GM19099 (cell line): ENCODE measurements around the gene GARIN1A.

Experiments used
- POLR2A ChIP-seq: IDR thresholded peaks from 3 replicates; pipeline ENCODE4 v1.6.1; 2011; ENCODE audit warnings: low read depth; ENCODE audit not compliant: insufficient read length; ENCODE audit errors: extremely low read depth

The GARIN1A gene

DNA sequence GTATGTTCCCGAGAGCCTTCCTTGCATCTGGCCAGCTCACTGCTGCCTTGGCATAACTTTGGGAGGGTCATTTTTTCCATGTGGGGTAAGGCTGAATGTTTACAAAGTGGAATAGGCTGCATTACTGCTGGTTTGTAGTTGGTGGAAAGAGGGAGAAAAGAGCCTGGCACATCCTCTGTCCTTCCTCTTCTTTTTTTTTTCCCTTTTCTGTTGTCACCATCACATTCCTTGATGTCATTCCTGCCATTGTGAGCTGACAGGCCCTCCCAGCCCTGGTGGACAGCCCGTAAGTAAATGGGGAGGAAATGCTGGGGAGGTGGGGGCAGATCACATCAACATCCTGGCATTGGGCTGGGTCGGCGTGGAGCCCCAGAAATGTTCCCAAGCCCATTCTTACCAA is at the start of gene GARIN1A:
TSS of gene GARIN1A (plus strand) at position 301 of the 400 bp plus-strand sequence. CDS start 106 bp downstream, outside the sequence.
- no peak for TF ChIP-seq POLR2A

DNA sequence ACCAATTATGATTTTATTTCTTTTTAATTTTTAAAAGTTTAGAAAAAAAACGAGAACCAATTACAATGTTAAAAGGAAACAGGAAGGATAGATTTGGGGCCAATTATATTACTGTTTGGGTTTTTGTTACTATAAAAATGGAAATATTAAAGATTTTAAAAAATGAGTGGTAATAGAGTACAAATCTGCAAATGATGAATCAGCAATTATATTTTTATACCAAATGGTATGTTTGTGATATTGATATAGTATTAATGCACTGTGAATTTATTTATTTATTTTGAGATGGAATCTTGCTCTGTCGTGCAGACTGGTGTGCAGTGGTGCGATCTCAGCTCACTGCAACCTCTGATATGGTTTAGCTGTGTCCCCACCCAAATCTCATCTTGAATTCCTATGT is 11.5 kb upstream of the GARIN1A start:
- TF ChIP-seq POLR2A: no peak

DNA sequence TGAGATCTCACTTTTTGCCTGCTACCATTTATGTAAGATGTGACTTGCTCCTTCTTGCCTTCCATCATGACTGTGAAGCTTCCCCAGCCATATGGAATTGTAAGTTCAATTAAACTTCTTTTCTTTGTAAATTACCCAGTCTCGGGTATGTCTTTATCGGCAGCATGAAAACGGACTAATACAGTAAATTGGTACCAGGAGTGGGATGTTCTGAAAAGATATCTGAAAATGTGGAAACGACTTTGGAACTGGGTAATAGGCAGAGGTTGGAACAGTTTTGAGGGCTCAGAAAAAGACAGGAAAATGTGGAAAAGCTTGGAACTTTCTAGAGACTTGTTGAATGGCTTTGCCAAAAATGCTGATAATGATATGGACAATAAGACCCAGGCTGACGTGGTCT is 10.6 kb upstream of the GARIN1A start:
- no peak for TF ChIP-seq POLR2A

DNA sequence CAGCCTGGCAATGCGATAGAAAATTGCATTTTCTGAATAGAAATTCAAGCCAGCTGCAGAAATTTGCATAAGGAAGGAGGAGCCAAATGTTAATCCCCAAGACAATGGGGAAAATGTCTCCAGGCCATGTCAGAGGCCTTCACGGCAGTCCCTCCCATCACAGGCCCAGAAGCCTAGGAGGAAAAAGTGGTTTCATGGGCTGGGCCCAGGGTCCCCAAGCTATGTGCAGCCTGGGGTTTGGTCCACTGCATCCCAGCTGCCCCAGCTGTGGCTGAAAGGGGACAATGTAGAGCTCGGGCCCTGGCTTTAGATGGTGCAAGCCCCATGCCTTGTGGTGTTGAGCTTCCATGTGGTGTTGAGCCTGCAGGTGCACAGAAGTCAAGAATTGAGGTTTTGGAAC is 10.0 kb upstream of the GARIN1A start:
- TF ChIP-seq POLR2A: no peak

DNA sequence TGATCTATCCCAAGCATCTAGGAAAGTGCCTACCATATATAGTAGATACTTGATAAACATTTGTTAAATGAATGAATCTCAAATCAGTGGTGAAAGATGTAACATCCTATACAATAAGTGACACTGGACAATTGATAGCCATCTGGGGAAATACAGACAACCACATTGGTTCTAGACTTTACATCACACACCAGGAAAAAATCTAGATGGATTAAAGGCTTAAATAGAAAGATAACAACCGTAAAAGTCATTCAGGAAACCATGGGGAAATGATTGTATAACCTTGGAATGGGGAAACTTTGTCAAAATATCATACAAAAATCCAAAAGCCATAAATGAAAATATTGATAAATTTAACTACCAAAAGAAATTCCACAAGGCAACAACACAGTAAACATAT is 7.0 kb upstream of the GARIN1A start:
- TF ChIP-seq POLR2A: no peak

DNA sequence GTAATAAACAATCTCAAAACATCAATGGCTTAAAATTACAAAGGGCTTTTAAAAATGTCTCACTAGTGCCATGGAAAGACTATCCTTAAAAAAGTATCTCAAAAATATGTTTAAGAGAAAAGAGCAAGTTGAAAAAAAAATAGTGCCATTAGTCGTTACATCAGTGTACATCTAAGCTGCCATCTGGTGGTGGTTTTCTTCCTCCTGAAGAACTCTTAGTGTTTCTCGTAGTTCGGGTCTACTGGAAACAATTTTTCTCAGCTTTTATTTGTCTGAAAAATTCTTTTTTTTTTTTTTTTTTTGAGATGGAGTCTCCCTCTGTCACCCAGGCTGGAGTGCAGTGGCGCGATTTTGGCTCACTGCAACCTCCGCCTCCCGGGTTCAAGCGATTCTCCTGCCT is 5.9 kb upstream of the GARIN1A start:
- TF ChIP-seq POLR2A: no peak

DNA sequence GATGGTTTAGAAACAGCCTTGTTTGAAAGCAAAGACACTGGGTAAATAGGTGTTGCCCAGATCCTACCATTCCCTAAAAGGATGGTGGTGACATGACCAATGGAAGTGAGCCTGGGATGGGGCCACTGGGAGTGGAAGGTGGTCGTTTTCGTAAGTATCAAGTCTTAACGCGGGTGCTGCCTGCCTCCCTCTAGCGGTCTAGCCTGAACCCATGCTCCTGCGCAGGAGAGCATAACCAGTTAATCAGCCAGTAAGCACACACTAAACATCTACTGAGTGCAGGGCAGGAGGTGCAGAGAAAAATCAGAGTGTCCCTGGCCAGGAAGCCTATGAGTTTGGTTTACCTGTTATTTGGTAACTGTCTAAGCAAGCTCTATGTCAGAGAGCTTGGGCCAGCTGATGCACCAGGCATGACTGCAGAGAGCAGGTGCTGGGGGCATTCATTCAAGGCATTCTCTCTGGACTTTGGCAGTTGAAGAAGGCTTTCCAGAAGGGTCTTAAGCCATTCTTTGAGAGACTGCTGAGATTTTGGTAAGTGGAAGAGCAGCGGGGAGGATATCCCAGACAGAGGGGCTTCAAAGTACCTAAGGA is 930 bp downstream of the GARIN1A start:
- TF ChIP-seq POLR2A: no peak

DNA sequence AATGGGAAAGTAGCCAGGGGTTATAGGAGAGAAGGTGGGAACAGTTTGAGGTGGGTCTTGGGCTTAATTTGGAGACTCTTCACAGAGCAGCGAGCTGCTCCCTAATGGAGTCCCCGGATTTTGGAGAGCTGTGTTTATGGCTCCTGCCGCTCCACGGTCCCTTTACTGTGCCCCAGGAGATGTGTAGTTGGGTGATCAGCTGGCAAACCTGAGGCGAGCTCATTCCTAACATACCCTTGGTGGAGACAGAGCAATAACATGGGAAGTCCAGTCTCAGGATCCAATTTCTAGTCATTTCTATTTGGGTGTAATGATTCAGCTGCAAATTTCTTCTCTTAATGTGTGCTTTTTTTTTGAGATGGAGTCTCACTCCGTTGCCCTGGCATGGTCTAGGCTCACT is 1.5 kb downstream of the GARIN1A start:
- TF ChIP-seq POLR2A: no peak

DNA sequence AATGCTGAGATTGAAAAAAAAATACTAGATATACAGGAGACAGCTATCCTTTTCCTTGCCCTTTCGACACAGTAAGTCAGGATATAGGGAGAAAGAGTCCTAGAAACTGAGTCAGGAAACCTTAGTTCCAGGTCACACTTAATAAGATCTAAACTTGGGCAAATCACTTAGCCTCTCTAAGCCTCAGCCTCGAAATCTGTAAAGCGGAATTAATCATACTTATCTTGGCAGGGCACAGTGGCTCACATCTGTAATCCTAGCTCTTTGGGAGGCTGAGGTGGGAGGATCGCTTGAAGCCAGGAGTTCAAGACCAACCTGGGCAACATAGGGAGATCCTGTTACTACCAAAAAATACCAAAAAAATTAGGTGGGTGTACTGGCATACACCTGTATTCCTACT is 4.6 kb downstream of the GARIN1A start:
- no peak for TF ChIP-seq POLR2A

DNA sequence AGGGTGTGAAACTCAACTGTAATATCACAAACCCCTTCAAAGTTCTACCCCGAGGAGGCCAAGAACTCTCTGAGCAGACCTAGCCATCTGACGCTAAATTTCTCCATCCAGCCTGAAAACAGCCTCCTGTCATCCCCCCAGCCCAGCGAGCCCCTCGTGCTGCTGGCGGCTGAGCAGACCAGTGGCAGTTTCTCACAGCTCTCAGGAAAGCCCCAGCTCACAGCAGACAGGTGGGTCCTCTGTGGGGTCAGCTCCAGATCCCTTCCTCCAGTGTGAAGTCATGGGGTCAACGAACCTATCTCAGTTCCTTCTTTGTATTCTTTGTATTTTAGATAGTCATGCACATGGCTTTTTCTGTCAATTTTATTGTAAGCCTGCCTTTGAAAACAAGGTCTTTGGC is 7.8 kb downstream of the GARIN1A start:
- no peak for TF ChIP-seq POLR2A

DNA sequence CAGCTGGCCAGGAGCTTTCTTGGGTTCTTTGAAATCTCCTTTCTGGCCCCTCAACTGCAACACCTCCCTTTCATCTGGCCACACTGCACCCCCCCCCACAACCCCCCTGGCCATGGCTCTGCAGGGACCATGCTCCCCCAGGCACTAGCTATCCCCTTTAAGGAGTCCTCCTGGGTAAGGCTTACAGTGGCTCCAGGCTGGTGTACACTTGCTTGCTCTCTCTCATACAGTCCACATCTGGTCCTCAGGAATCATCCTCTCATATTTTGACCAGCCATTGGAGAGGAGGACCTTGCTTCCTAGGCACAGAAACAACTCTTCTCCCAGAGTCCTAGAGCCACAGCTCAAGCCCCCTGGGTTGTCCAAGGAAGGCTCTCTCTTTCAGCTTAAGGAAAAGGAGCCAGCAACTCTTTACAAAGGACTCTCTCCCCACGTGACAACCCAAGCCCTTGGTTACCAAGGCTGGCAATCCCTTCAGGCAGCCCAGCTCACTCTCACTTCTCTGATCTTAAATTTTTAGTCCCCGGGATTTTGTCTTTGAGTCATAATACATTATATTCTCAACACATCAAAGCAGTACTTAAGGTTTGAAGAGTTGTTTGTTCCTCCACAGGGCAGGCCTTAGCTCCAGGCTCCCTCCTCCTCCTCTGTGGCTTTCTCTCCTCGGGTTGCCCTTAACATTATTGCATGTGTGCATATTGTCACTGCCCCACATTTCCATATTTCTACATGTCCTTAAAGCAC is 9.9 kb downstream of the GARIN1A start:
- TF ChIP-seq POLR2A: no peak

DNA sequence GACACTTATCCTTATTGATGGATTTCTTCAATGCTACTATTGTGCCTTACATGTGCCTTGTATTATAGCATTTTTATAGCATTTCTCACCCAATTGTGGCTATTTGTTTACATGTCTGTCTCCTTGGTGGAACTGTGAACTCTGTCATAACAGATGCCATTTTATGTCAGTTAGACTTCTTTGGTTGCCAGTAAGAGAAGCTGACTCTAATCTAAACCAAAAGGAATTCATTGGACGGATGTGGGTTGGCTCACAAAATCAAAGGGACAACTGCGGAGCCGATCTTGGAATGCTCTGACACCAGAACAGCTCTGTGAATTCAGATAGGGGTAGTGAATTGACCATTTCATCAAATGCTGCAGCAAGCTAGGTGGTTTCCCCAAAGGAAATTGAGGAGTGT is 15.0 kb downstream of the GARIN1A start:
- TF ChIP-seq POLR2A: no peak

DNA sequence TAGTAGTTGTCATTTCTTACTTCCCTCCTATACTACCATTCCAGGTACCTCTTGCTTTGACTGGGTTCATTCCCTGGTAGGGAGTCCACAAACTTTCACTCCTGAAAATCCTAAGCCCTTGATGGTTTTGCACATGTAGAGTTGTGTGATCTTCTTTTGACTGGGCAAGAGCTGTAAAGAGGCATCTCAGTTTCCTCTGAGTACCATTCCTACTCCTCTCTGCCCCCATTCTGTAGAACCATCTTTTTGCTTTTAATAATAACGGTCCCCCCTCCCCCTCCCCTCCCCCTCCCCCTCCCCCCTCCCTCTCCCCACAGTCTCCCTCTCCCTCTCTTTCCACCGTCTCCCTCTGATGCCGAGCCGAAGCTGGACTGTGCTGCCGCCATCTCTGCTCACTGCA is 16.4 kb downstream of the GARIN1A start:
- no peak for TF ChIP-seq POLR2A

DNA sequence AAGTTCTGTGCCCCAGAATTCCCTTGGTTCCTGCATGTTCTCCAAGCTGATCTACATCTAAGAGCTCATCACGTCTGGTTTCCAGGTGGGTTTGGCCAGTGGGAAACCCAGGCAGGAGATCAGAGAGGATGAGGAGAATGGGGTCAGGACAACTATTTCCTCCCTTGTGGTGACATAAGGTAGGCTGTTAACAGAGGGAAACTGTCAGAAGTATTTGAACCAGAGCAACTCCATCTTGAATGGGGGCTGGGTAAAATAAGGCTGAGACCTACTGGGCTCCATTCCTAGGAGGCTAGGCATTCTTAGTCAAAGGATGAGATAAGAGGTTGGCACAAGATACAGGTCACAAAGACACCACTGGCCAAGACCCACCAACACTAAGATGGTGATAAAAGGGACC is 19.1 kb downstream of the GARIN1A start:
- TF ChIP-seq POLR2A: no peak

DNA sequence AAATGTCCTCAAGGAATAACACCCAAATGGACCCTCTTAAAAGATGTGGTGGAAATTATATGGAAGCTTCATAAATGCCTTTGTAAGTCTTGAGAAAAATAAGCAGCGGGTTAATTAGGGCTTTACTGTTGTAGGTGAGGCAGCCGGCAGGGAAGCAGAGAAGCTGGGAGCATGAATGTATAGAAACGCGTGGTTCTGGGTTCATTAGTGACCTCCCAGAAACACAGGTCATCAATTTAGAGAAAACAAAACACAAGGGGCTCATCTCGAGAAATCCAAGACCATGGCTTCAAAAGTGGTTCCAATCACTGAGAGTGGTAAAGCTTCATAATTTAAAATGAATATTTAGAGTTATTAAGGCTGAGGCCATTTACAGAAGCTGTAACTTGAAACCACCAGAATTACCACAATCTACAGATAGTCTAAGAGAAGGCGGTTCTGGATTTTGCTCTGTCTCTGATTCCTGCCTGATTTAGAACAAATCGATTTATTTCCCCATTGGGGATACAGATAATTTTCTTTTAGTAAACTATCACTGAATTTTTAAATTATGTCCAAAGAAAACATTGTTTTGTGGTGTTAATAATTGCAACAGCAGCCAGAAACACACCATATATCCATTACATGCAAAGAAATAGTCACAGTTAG is 20.7 kb downstream of the GARIN1A start:
- no peak for TF ChIP-seq POLR2A

DNA sequence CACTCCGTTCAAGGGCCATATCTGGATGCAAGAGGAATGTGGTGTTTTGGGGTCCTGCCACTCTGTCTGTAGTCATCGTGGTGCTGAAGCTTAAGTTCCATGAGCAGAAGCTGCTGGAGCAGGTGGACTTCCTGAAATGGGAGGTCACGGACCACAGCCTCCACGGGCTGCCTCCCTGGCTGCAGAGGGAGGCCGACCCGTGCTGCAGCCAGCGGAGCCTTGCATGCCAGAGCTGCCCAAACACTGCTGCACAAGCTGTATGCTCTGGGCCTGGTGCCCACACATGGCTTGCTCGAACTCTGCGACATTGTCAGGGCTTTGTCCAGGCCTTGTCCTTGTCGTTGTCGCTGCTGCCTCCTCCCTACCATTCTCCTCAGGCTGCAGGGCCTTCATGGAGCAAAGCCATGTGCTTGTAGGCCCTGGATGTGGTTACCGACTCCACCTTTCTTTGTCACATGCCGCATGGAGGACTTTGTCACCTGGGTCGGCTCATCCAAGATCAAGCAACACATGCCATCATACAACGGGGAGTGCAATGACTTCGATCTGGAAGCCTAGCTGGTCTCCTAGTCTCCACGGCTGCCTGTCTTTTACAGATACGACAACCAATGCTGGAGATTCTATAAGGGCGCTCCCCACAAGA is 21.4 kb downstream of the GARIN1A start:
- TF ChIP-seq POLR2A: no peak

DNA sequence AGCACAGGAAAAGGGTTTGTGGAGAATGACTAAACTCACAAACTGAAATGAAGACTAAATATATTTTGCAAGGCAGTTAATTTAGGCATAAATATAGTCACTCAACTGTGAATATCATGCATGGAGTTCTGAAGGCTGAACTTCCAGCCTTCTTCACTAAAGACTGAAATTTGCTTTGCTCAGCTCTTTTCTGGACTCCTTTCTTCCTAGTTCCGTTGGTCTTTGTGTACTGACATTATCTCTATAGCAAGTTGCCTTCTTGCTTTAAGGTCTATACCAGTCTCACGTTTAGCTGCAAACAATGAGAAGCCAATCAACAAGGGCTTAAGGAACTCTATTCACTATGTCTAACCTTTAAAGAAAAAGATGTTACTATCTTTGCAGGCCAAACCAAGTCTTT is 22.6 kb downstream of the GARIN1A start:
- no peak for TF ChIP-seq POLR2A
